Measurements from ENCODE around the gene TTLL11.

TTLL11 gene

GRCh38 chr9:121780177-121781040 lies 312.7 kb downstream of the TTLL11 start:
- in situ Hi-C loops (cut with MboI; ENCODE audit: low pct_unique_long_range_greater_than_20kb, low sequenced_read_pairs), result no loop called here
- no peak for DNase-seq

GRCh38 chr9:121779381-121780117 lies 313.6 kb downstream of the TTLL11 start:
- no peak for DNase-seq

GRCh38 chr9:121778252-121779225 lies 314.6 kb downstream of the TTLL11 start:
- in situ Hi-C loops (cut with MboI; ENCODE audit: low pct_unique_long_range_greater_than_20kb, low sequenced_read_pairs), result no loop called here
- DNase-seq, result no peak

More at GRCh38 chr9:121779381-121780117, 313.6 kb downstream of the TTLL11 start:
- in situ Hi-C loops (cut with MboI; ENCODE audit: low pct_unique_long_range_greater_than_20kb, low sequenced_read_pairs), result no loop called here

- in situ Hi-C loops (cut with MboI; ENCODE audit: low pct_unique_long_range_greater_than_20kb, low sequenced_read_pairs), result no loop called here
- no peak for DNase-seq
These were observed 316.1 kb downstream of the TTLL11 start for GRCh38 chr9:121776739-121777637.

- DNase-seq, result no peak
- in situ Hi-C loops (cut with MboI; ENCODE audit: low pct_unique_long_range_greater_than_20kb, low sequenced_read_pairs), result no loop called here
These were observed 316.9 kb downstream of the TTLL11 start for GRCh38 chr9:121776001-121776738.

- in situ Hi-C loops (cut with MboI; ENCODE audit: low pct_unique_long_range_greater_than_20kb, low sequenced_read_pairs), result no loop called here
- no peak for DNase-seq
These were observed 318.1 kb downstream of the TTLL11 start for GRCh38 chr9:121774715-121775613.

GRCh38 chr9:121773954-121774714 lies 319.0 kb downstream of the TTLL11 start:
- DNase-seq, result no peak
- in situ Hi-C loops (cut with MboI; ENCODE audit: low pct_unique_long_range_greater_than_20kb, low sequenced_read_pairs), result no loop called here

GRCh38 chr9:121773286-121773953 lies 319.7 kb downstream of the TTLL11 start:
- in situ Hi-C loops (cut with MboI; ENCODE audit: low pct_unique_long_range_greater_than_20kb, low sequenced_read_pairs), result no loop called here
- DNase-seq, result no peak

GRCh38 chr9:121772600-121773285 lies 320.4 kb downstream of the TTLL11 start:
- in situ Hi-C loops (cut with MboI; ENCODE audit: low pct_unique_long_range_greater_than_20kb, low sequenced_read_pairs), result no loop called here
- DNase-seq, result no peak
